PC-9 (cell line): ENCODE measurements around the gene AUTS2. TPM values are rescaled to one million over a fixed set of nuclear protein-coding genes. Genes with fewer than 3 reads are reported as not detected.

Experiments
- BruUV-seq: library from RNA; stranded (reverse); fragments of 400-500 nt; replicated peaks from 2 replicates; lab custom pipeline; 2021; lab: Mats Ljungman, UMichigan
- CTCF ChIA-PET: fragments of 300-600 bp; sonication (Branson Sonifier 250); formaldehyde crosslinking; loops from one replicate; lab custom pipeline; 2022; ENCODE audit warnings: antibody characterized with exemption; lab: Charles Lee
- POLR2A ChIA-PET: fragments of 300-600 bp; sonication (Branson Sonifier 250); formaldehyde crosslinking; loops from one replicate; lab custom pipeline; 2022; ENCODE audit warnings: antibody characterized with exemption; ENCODE audit not compliant: unreplicated experiment; lab: Charles Lee
- DNase-seq, 2 experiments: peaks; one replicate each; pipeline versions ENCODE4 v3.0.0 to v3.0.0-alpha.2; 2015 to 2022; ENCODE audit warnings: mixed read lengths in 1 of 2
- H2AFZ ChIP-seq: fragments of 200-600 bp; sonication (generic); 2 replicates; pipeline ENCODE4 v1.8.1; 2017; ENCODE audit warnings: antibody characterized with exemption
- H3F3A ChIP-seq: fragments of 200-600 bp; sonication (generic); 2 replicates; pipeline ENCODE4 v1.8.1; 2017; ENCODE audit warnings: antibody characterized with exemption, mild to moderate bottlenecking, low read depth; ENCODE audit not compliant: insufficient read depth
- H3K27ac ChIP-seq: fragments of 200-600 bp; sonication (generic); 2 replicates; pipeline ENCODE4 v1.6.1; 2016; ENCODE audit warnings: mixed run types
- H3K27me3 ChIP-seq: fragments of 200-600 bp; sonication (generic); 2 replicates; pipeline ENCODE4 v1.6.1; 2016; ENCODE audit warnings: low read depth, mixed run types; ENCODE audit not compliant: insufficient read depth
- H3K36me3 ChIP-seq: fragments of 200-600 bp; sonication (generic); 2 replicates; pipeline ENCODE4 v1.6.1; 2016; ENCODE audit warnings: low read depth, mixed run types
- H3K4me1 ChIP-seq: fragments of 200-600 bp; sonication (generic); replicated peaks from 2 replicates; pipeline ENCODE4 v1.6.1; 2016; ENCODE audit warnings: mixed run types; ENCODE audit not compliant: insufficient read depth
- H3K4me2 ChIP-seq: fragments of 200-600 bp; sonication (generic); 2 replicates; pipeline ENCODE4 v1.6.1; 2017; ENCODE audit warnings: mixed run types
- H3K4me3 ChIP-seq: fragments of 200-600 bp; sonication (generic); 2 replicates; pipeline ENCODE4 v1.6.1; 2016; ENCODE audit warnings: mixed run types
- H3K79me2 ChIP-seq: fragments of 200-600 bp; sonication (generic); 2 replicates; pipeline ENCODE4 v1.6.1; 2017; ENCODE audit warnings: low read depth, mixed run types
- H3K9me2 ChIP-seq: fragments of 200-600 bp; sonication (generic); 2 replicates; pipeline ENCODE4 v1.8.1; 2017; ENCODE audit warnings: mild to moderate bottlenecking; ENCODE audit not compliant: insufficient read depth
- H3K9me3 ChIP-seq: fragments of 200-600 bp; sonication (generic); 2 replicates; pipeline ENCODE4 v1.8.1; 2016; ENCODE audit warnings: low read depth; ENCODE audit not compliant: insufficient read depth
- H4K20me1 ChIP-seq: fragments of 200-600 bp; sonication (generic); 2 replicates; pipeline ENCODE4 v1.8.1; 2017; ENCODE audit not compliant: insufficient read depth
- CTCF ChIP-seq: fragments of 200-600 bp; sonication (generic); conservative IDR thresholded peaks from 2 replicates; pipeline ENCODE4 v1.6.1; 2017; ENCODE audit warnings: mixed run types, antibody characterized with exemption, mild to moderate bottlenecking, moderate library complexity
- EZH2 ChIP-seq: fragments of 200-600 bp; sonication (generic); IDR thresholded peaks from 2 replicates; pipeline ENCODE4 v1.8.0; 2017; ENCODE audit warnings: antibody characterized with exemption, low read depth
- intact Hi-C: fragments of 100-400 bp; cut with micrococcal nuclease; formaldehyde crosslinking; loops from one replicate; pipeline ENCODE4 v1.10.0; 2022; ENCODE audit not compliant: unreplicated experiment
- total RNA-seq: library from RNA; stranded (reverse); gene quantifications from 2 replicates; pipeline ENCODE4 v1.2.3, GENCODE V29; 2021

The AUTS2 gene
- total RNA-seq, 1 experiment from 2014 or later, result not detected

- Histone ChIP-seq H3K9me3 (no peaks in the 10 kb centered on the region), H3K4me3 (no peak overlapping the region), H3K4me2 (no peak overlapping the region), H2AFZ (no peak overlapping the region), H3K27me3 (peaks cover 19% of the 10 kb centered on the region), H3F3A (no peaks in the 10 kb centered on the region), H3K36me3 (no peaks in the 10 kb centered on the region), H4K20me1 (no peaks in the 10 kb centered on the region), H3K4me1 (no peaks in the 10 kb centered on the region), H3K79me2 (no peaks in the 10 kb centered on the region), H3K9me2 (no peaks in the 10 kb centered on the region), H3K27ac (no peak overlapping the region)
- intact Hi-C loops, result no loop called here
- TF ChIP-seq CTCF (no peak), EZH2 (no peak)
- ChIA-PET CTCF (no interaction called here), POLR2A (no interaction called here)
- BruUV-seq, result no TSS peak
- DNase-seq, result no peak
Observed at GRCh38 chr7:70552141-70552540, 953.9 kb downstream of the AUTS2 start.

GRCh38 chr7:70553364-70553763, 955.1 kb downstream of the AUTS2 start:
- Histone ChIP-seq H3K4me1 (no peaks in the 10 kb centered on the region), H3K9me2 (no peaks in the 10 kb centered on the region), H3K79me2 (no peaks in the 10 kb centered on the region), H3F3A (no peaks in the 10 kb centered on the region), H3K36me3 (no peaks in the 10 kb centered on the region), H3K4me2 (no peak overlapping the region), H3K9me3 (no peaks in the 10 kb centered on the region), H3K4me3 (no peak overlapping the region), H4K20me1 (no peaks in the 10 kb centered on the region), H2AFZ (no peak overlapping the region), H3K27me3 (peaks cover 7% of the 10 kb centered on the region), H3K27ac (no peak overlapping the region)
- no peak for DNase-seq
- ChIA-PET CTCF (no interaction called here), POLR2A (no interaction called here)
- TF ChIP-seq CTCF (no peak), EZH2 (no peak)
- BruUV-seq, result no TSS peak
- intact Hi-C loops, result no loop called here

- CTCF ChIA-PET, result no interaction called here
- Histone ChIP-seq H3K27me3 (0 out of 2 replicates have a peak, but pooled peaks cover 3% of the 10 kb centered on the region), H3K4me1 (no peaks in the 10 kb centered on the region), H2AFZ (no peak overlapping the region), H3K27ac (no peak overlapping the region), H3K36me3 (no peaks in the 10 kb centered on the region), H3K9me2 (no peaks in the 10 kb centered on the region), H3K4me3 (no peak overlapping the region), H3F3A (no peaks in the 10 kb centered on the region), H3K4me2 (no peak overlapping the region), H4K20me1 (no peaks in the 10 kb centered on the region), H3K79me2 (no peaks in the 10 kb centered on the region), H3K9me3 (no peaks in the 10 kb centered on the region)
- POLR2A ChIA-PET, result no interaction called here
- TF ChIP-seq EZH2 (no peak), CTCF (no peak)
- intact Hi-C loops, result no loop called here
- no TSS peak for BruUV-seq
- DNase-seq, result no peak
Observed at GRCh38 chr7:70554646-70555045, 956.4 kb downstream of the AUTS2 start.
